SK-N-SH (cell line): ENCODE data around the gene FTO. TPM values are rescaled to one million over a fixed set of nuclear protein-coding genes. Genes with fewer than 3 reads are reported as not detected.

Experiments used
- CTCF ChIA-PET: fragments of 300-600, 350-600 bp; formaldehyde crosslinking; extraction: SDS; loops from one replicate; lab custom pipeline; 2021; lab: Yijun Ruan, JAX
- POLR2A ChIA-PET: fragments of 350-600 bp; sonication (Branson Sonifier 250); formaldehyde crosslinking; extraction: SDS; loops from one replicate; lab custom pipeline; 2020; ENCODE audit warnings: antibody characterized with exemption, inconsistent platforms; lab: Yijun Ruan, JAX
- DNase-seq: peaks from one replicate; pipeline ENCODE4 v3.0.0; 2012
- H2AFZ ChIP-seq: fragments of 200-600 bp; sonication (generic); 2 replicates; pipeline ENCODE4 v1.8.1; 2016; ENCODE audit warnings: antibody characterized with exemption, mild to moderate bottlenecking, low read depth
- H3F3A ChIP-seq: fragments of 200-600 bp; sonication (generic); replicated peaks from 2 replicates; pipeline ENCODE3; 2016; ENCODE audit warnings: antibody characterized with exemption, mild to moderate bottlenecking; ENCODE audit not compliant: insufficient read depth
- H3K27ac ChIP-seq, 2 experiments: fragments of 200-500 bp in 1 of 2; fragments of 200-600 bp in 1 of 2; sonication (Bioruptor generic) in 1 of 2; sonication (generic), shearing (Covaris generic) in 1 of 2; 2 replicates each; pipeline versions ENCODE4 v1.5.1 to v1.6.1; 2014 to 2016; ENCODE audit warnings: low read depth in 2 of 2, inconsistent platforms in 1 of 2, low read length in 1 of 2, mild to moderate bottlenecking in 1 of 2, mixed read lengths in 1 of 2
- H3K27me3 ChIP-seq: fragments of 200-600 bp; sonication (generic), shearing (Covaris generic); 2 replicates; pipeline ENCODE4 v1.6.1; 2016; ENCODE audit warnings: mixed run types; ENCODE audit not compliant: insufficient read depth
- H3K36me3 ChIP-seq, 2 experiments: fragments of 200-500 bp in 1 of 2; fragments of 200-600 bp in 1 of 2; sonication (Bioruptor generic) in 1 of 2; sonication (generic) in 1 of 2; replicated peaks in 1 of 2; 2 replicates each; pipeline versions ENCODE3 to v1.5.1; 2014 to 2016; ENCODE audit warnings: low read length in 1 of 2, mild to moderate bottlenecking in 1 of 2; ENCODE audit not compliant: insufficient read depth in 2 of 2, control insufficient read depth in 1 of 2
- H3K4me1 ChIP-seq, 2 experiments: fragments of 200-500 bp in 1 of 2; fragments of 200-600 bp in 1 of 2; sonication (Bioruptor generic) in 1 of 2; sonication (generic), shearing (Covaris generic) in 1 of 2; 2 replicates each; pipeline versions ENCODE4 v1.5.1 to v1.6.1; 2014 to 2016; ENCODE audit warnings: low read depth in 1 of 2, low read length in 1 of 2, mixed run types in 1 of 2; ENCODE audit not compliant: insufficient read depth in 2 of 2, control insufficient read depth in 1 of 2
- H3K4me2 ChIP-seq: fragments of 200-600 bp; sonication (generic), shearing (Covaris generic); 2 replicates; pipeline ENCODE4 v1.6.1; 2017; ENCODE audit warnings: mixed run types
- H3K4me3 ChIP-seq, 2 experiments: fragments of 200-500 bp in 1 of 2; fragments of 200-600 bp in 1 of 2; sonication (Bioruptor generic) in 1 of 2; sonication (generic), shearing (Covaris generic) in 1 of 2; 2 replicates each; pipeline versions ENCODE4 v1.5.1 to v1.8.1; 2014 to 2016; ENCODE audit warnings: low read depth in 2 of 2, inconsistent platforms in 1 of 2, low read length in 1 of 2, mild to moderate bottlenecking in 1 of 2, mixed read lengths in 1 of 2, moderate library complexity in 1 of 2
- H3K79me2 ChIP-seq: fragments of 200-600 bp; sonication (generic); 2 replicates; pipeline ENCODE4 v1.8.1; 2017; ENCODE audit warnings: mild to moderate bottlenecking; ENCODE audit not compliant: insufficient read depth
- H3K9ac ChIP-seq: fragments of 200-600 bp; sonication (generic); 2 replicates; pipeline ENCODE4 v1.6.1; 2017; ENCODE audit warnings: mixed run types
- H3K9me2 ChIP-seq: fragments of 200-600 bp; sonication (generic); 2 replicates; pipeline ENCODE4 v1.6.1; 2017; ENCODE audit warnings: mixed run types
- H3K9me3 ChIP-seq: fragments of 200-600 bp; sonication (generic); 2 replicates; pipeline ENCODE4 v1.6.1; 2017; ENCODE audit warnings: mixed run types, mild to moderate bottlenecking, moderate library complexity
- H4K20me1 ChIP-seq: fragments of 200-600 bp; sonication (generic); 2 replicates; pipeline ENCODE4 v1.6.1; 2017; ENCODE audit warnings: mild to moderate bottlenecking, mixed run types; ENCODE audit not compliant: insufficient read depth
- CHD2 ChIP-seq: fragments of 150-350 bp; IDR thresholded peaks from 2 replicates; pipeline ENCODE4 v1.6.1; 2018; ENCODE audit warnings: low read length; ENCODE audit not compliant: partially characterized antibody
- ELF1 ChIP-seq: IDR thresholded peaks from 2 replicates; pipeline ENCODE4 v1.4.0; 2012
- EP300 ChIP-seq, 2 experiments: IDR thresholded peaks; 2 replicates each; pipeline versions ENCODE4 v1.4.0 to v1.6.1; 2012; ENCODE audit warnings: borderline replicate concordance in 1 of 2, low read depth in 1 of 2, low read length in 1 of 2
- EZH2phosphoT487 ChIP-seq: fragments of 200-600 bp; sonication (generic); IDR thresholded peaks from 2 replicates; pipeline ENCODE4 v1.6.1; 2017; ENCODE audit warnings: low read depth, mixed run types, mild to moderate bottlenecking, antibody characterized with exemption, moderate library complexity, borderline replicate concordance
- MEF2A ChIP-seq: IDR thresholded peaks from 2 replicates; pipeline ENCODE4 v1.4.0; 2012; ENCODE audit warnings: low read depth, borderline replicate concordance
- MXI1 ChIP-seq: IDR thresholded peaks from 2 replicates; pipeline ENCODE4 v1.6.1; 2012; ENCODE audit warnings: mild to moderate bottlenecking, low read depth, low read length, improper control_type of control experiment
- NFIC ChIP-seq: IDR thresholded peaks from 2 replicates; pipeline ENCODE4 v1.4.0; 2012; ENCODE audit warnings: borderline replicate concordance
- NRF1 ChIP-seq: IDR thresholded peaks from 2 replicates; pipeline ENCODE4 v1.6.1; 2012; ENCODE audit warnings: low read depth, mild to moderate bottlenecking, low read length
- RAD21 ChIP-seq: IDR thresholded peaks from 2 replicates; pipeline ENCODE4 v1.6.1; 2012; ENCODE audit warnings: mild to moderate bottlenecking, low read length
- RFX5 ChIP-seq: IDR thresholded peaks from 2 replicates; pipeline ENCODE4 v1.6.1; 2012; ENCODE audit warnings: mild to moderate bottlenecking, improper control_type of control experiment, low read length
- SIN3A ChIP-seq: IDR thresholded peaks from 2 replicates; pipeline ENCODE4 v1.6.1; 2012; ENCODE audit warnings: low read depth, mild to moderate bottlenecking, low read length, moderate library complexity, borderline replicate concordance
- TAF1 ChIP-seq: IDR thresholded peaks from 2 replicates; pipeline ENCODE4 v1.6.1; 2012; ENCODE audit warnings: low read depth, mild to moderate bottlenecking, low read length, moderate library complexity, borderline replicate concordance
- TCF12 ChIP-seq: IDR thresholded peaks from 2 replicates; pipeline ENCODE4 v1.4.0; 2012
- YY1 ChIP-seq: IDR thresholded peaks from 2 replicates; pipeline ENCODE4 v1.4.0; 2012; ENCODE audit warnings: low read depth, mild to moderate bottlenecking
- WGBS: methylation state at CpG from one replicate; pipeline ENCODE4 v1.1.6; 2017; ENCODE audit warnings: low lambda C conversion rate; 5-methylcytosine and 5-hydroxymethylcytosine counted together
- polyA plus RNA-seq, 3 experiments: library from polyadenylated mRNA; depleted of rRNA; stranded (reverse); fragments of >200 nt; gene quantifications; 2 replicates each; pipeline ENCODE4 v1.2.3, GENCODE V29; 2012
- TF ChIP-seq, protein P1 (sequence below): IDR thresholded peaks from 2 replicates; pipeline ENCODE4; 2012
- TF ChIP-seq, protein P2 (sequence below): IDR thresholded peaks from 2 replicates; pipeline ENCODE4 v1.4.0; 2012; ENCODE audit warnings: low read depth
- TF ChIP-seq, protein P3 (sequence below): fragments of 150-350 bp; IDR thresholded peaks from 2 replicates; pipeline ENCODE4 v1.6.1; 2016; ENCODE audit warnings: mild to moderate bottlenecking, low read depth, low read length
- TF ChIP-seq, protein P4 (sequence below): fragments of 200-600 bp; sonication (generic); IDR thresholded peaks from 2 replicates; pipeline ENCODE4 v1.6.1; 2017; ENCODE audit warnings: antibody characterized with exemption, mild to moderate bottlenecking, moderate library complexity

The FTO gene
- polyA plus RNA-seq, 1 of the 3 experiments (the other 2 are of a cell fraction), result 41.2 TPM

DNA sequence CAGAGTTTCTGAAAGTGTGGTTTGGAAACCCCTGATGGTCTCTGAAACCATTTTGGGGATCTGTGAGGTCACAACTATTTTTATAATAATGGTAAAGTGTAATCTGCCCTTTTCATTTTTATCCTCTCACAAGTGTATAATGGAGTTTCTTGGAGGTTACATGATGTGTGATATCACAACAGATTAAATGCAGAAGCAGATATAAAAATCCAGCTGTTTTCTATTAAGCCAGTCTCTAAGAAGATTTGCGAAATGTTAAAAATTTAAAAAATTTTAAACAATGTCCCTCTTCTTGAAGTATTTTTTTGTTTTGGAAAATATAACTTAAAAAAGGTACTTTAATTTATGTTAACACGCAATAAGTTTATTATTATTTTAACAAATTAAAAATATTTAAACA is 49.0 kb upstream of the FTO start:
- H3K27ac ChIP-seq, result no peak overlapping the region
- H2AFZ ChIP-seq, result no peak overlapping the region
- DNase-seq, result no peak
- no peak overlapping the region for H3K4me3 ChIP-seq
- no peaks in the 10 kb centered on the region for H3K9me3 ChIP-seq
- H3K9me2 ChIP-seq, result no peaks in the 10 kb centered on the region; the same call in 1 of the 2 replicates
- no peaks in the 10 kb centered on the region for H4K20me1 ChIP-seq
- H3F3A ChIP-seq, result no peaks in the 10 kb centered on the region
- H3K4me2 ChIP-seq, result no peak overlapping the region
- no peaks in the 10 kb centered on the region for H3K79me2 ChIP-seq
- ChIA-PET POLR2A (no interaction called here), CTCF (no interaction called here)
- peaks cover 34 to 40% of the 10 kb centered on the region in 2 experiments for H3K36me3 ChIP-seq
- no peak for TF ChIP-seq ELF1
- TF ChIP-seq YY1, result no peak
- TF ChIP-seq, protein P1, sequence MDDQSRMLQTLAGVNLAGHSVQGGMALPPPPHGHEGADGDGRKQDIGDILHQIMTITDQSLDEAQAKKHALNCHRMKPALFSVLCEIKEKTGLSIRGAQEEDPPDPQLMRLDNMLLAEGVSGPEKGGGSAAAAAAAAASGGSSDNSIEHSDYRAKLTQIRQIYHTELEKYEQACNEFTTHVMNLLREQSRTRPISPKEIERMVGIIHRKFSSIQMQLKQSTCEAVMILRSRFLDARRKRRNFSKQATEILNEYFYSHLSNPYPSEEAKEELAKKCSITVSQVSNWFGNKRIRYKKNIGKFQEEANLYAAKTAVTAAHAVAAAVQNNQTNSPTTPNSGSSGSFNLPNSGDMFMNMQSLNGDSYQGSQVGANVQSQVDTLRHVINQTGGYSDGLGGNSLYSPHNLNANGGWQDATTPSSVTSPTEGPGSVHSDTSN, result no peak
- no peak for TF ChIP-seq RFX5
- TF ChIP-seq, protein P2, sequence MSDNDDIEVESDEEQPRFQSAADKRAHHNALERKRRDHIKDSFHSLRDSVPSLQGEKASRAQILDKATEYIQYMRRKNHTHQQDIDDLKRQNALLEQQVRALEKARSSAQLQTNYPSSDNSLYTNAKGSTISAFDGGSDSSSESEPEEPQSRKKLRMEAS, result no peak
- TF ChIP-seq, protein P3, sequence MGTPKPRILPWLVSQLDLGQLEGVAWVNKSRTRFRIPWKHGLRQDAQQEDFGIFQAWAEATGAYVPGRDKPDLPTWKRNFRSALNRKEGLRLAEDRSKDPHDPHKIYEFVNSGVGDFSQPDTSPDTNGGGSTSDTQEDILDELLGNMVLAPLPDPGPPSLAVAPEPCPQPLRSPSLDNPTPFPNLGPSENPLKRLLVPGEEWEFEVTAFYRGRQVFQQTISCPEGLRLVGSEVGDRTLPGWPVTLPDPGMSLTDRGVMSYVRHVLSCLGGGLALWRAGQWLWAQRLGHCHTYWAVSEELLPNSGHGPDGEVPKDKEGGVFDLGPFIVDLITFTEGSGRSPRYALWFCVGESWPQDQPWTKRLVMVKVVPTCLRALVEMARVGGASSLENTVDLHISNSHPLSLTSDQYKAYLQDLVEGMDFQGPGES, result no peak
- TF ChIP-seq NFIC, result no peak
- no peak for TF ChIP-seq TCF12
- TF ChIP-seq EZH2phosphoT487, result no peak
- no peak for TF ChIP-seq CHD2
- TF ChIP-seq EP300 (IDR thresholded peaks at IDR 0.05; ENCODE audit: borderline replicate concordance in 1 of 2, low read depth in 1 of 2, low read length in 1 of 2), result no peak
- TF ChIP-seq RAD21, result no peak
- TF ChIP-seq TAF1, result no peak
- TF ChIP-seq, protein P4, sequence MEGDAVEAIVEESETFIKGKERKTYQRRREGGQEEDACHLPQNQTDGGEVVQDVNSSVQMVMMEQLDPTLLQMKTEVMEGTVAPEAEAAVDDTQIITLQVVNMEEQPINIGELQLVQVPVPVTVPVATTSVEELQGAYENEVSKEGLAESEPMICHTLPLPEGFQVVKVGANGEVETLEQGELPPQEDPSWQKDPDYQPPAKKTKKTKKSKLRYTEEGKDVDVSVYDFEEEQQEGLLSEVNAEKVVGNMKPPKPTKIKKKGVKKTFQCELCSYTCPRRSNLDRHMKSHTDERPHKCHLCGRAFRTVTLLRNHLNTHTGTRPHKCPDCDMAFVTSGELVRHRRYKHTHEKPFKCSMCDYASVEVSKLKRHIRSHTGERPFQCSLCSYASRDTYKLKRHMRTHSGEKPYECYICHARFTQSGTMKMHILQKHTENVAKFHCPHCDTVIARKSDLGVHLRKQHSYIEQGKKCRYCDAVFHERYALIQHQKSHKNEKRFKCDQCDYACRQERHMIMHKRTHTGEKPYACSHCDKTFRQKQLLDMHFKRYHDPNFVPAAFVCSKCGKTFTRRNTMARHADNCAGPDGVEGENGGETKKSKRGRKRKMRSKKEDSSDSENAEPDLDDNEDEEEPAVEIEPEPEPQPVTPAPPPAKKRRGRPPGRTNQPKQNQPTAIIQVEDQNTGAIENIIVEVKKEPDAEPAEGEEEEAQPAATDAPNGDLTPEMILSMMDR, result no peak
- TF ChIP-seq NRF1, result no peak
- no peak for TF ChIP-seq MEF2A
- TF ChIP-seq SIN3A, result no peak
- TF ChIP-seq MXI1, result no peak
- H3K4me1 ChIP-seq, result no peaks in the 10 kb centered on the region
- WGBS, result 94% methylated on average over 2 of the region's 2 CpGs
- H3K27me3 ChIP-seq, result no peaks in the 10 kb centered on the region
- H3K9ac ChIP-seq, result no peak overlapping the region
